ENCODE measurements around the gene ST6GAL1.

Gene ST6GAL1

DNA sequence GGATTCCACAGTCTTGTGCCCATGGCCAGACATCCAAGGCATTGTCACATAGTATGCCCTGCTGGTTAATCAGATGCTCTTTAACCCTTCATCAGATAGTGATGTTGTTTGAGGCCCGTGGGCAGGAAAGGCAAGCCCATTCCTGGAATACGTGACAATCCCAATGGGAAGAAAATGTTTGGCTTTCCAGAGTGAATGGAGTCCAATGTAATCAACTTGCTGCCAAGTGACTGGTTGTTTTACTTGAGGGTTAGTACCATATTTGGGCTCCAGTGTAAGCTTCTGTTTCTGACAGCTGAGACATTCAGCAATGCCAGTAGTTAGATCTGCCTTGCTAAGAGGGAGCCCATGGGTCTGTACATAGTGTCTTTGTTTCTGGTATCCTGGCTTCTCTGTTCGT lies 177.7 kb downstream of the ST6GAL1 start:
- Histone ChIP-seq H3K4me3 (ENCODE audit: low read depth in 1 of 2, low read length in 2 of 2) (no peak overlapping the region), H3K79me2 (ENCODE audit: insufficient read depth, low read length) (no peaks in the 10 kb centered on the region), H4K20me1 (ENCODE audit: insufficient read depth, low read length) (no peaks in the 10 kb centered on the region), H3K9me3 (ENCODE audit: insufficient read depth, low read length, severe bottlenecking) (no peaks in the 10 kb centered on the region), H3K27me3 (ENCODE audit: insufficient read depth, low read length, poor library complexity) (peaks cover 6% of the 10 kb centered on the region), H3K4me2 (ENCODE audit: insufficient read depth, low read length) (no peak overlapping the region), H3K36me3 (ENCODE audit: insufficient read depth, low read length) (no peaks in the 10 kb centered on the region), H2AFZ (ENCODE audit: low read depth, low read length) (no peak overlapping the region), H3K27ac (ENCODE audit: low read length) (no peak overlapping the region), H3K4me1 (ENCODE audit: insufficient read depth, low read length) (no peaks in the 10 kb centered on the region), H3K9ac (ENCODE audit: low read depth, low read length) (no peak overlapping the region)
- DNase-seq (no peak), ATAC-seq (ENCODE audit: insufficient read depth, low read depth) (no peak)
- no peak for TF ChIP-seq EZH2 (IDR thresholded peaks at IDR 0.05; ENCODE audit: borderline replicate concordance, low read depth, low read length, severe bottlenecking)
- TF ChIP-seq, protein P1, sequence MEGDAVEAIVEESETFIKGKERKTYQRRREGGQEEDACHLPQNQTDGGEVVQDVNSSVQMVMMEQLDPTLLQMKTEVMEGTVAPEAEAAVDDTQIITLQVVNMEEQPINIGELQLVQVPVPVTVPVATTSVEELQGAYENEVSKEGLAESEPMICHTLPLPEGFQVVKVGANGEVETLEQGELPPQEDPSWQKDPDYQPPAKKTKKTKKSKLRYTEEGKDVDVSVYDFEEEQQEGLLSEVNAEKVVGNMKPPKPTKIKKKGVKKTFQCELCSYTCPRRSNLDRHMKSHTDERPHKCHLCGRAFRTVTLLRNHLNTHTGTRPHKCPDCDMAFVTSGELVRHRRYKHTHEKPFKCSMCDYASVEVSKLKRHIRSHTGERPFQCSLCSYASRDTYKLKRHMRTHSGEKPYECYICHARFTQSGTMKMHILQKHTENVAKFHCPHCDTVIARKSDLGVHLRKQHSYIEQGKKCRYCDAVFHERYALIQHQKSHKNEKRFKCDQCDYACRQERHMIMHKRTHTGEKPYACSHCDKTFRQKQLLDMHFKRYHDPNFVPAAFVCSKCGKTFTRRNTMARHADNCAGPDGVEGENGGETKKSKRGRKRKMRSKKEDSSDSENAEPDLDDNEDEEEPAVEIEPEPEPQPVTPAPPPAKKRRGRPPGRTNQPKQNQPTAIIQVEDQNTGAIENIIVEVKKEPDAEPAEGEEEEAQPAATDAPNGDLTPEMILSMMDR (IDR thresholded peaks at IDR 0.05; ENCODE audit: borderline replicate concordance, extremely low read depth, low read length, poor library complexity, severe bottlenecking): no peak

DNA sequence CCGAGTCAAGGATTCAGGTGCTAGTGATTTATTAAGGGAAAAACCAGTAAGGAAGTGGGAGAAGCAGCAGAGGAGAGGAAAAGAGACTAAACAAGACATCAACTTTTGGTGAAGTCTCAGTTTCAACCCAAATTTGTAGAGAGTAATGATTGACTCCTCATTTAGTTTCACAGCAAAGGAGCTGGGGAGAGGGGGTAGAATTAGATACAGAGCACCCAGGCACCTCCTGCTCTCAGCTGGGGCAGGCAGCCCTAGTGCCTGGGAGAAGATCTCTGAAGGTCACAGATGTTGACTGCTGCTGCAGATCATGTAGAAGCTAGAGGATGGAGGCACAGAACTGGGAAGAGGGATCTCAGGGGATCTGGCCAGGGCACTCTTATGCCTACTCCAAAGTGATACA lies 179.8 kb downstream of the ST6GAL1 start:
- H4K20me1 ChIP-seq (ENCODE audit: insufficient read depth, low read length): no peaks in the 10 kb centered on the region
- no peak overlapping the region for H3K4me3 ChIP-seq (ENCODE audit: low read depth in 1 of 2, low read length in 2 of 2)
- no peak overlapping the region for H3K4me2 ChIP-seq (ENCODE audit: insufficient read depth, low read length)
- no peaks in the 10 kb centered on the region for H3K79me2 ChIP-seq (ENCODE audit: insufficient read depth, low read length)
- no peak for ATAC-seq (ENCODE audit: insufficient read depth, low read depth)
- TF ChIP-seq EZH2 (IDR thresholded peaks at IDR 0.05; ENCODE audit: borderline replicate concordance, low read depth, low read length, severe bottlenecking): no peak
- TF ChIP-seq, protein P1 (IDR thresholded peaks at IDR 0.05; ENCODE audit: borderline replicate concordance, extremely low read depth, low read length, poor library complexity, severe bottlenecking): no peak
- no peak overlapping the region for H2AFZ ChIP-seq (ENCODE audit: low read depth, low read length)
- DNase-seq: no peak
- H3K9ac ChIP-seq (ENCODE audit: low read depth, low read length): no peak overlapping the region
- H3K27me3 ChIP-seq (ENCODE audit: insufficient read depth, low read length, poor library complexity): peaks cover 6% of the 10 kb centered on the region
- H3K9me3 ChIP-seq (ENCODE audit: insufficient read depth, low read length, severe bottlenecking): no peaks in the 10 kb centered on the region
- H3K4me1 ChIP-seq (ENCODE audit: insufficient read depth, low read length): no peaks in the 10 kb centered on the region
- no peak overlapping the region for H3K27ac ChIP-seq (ENCODE audit: low read length)
- H3K36me3 ChIP-seq (ENCODE audit: insufficient read depth, low read length): no peaks in the 10 kb centered on the region

DNA sequence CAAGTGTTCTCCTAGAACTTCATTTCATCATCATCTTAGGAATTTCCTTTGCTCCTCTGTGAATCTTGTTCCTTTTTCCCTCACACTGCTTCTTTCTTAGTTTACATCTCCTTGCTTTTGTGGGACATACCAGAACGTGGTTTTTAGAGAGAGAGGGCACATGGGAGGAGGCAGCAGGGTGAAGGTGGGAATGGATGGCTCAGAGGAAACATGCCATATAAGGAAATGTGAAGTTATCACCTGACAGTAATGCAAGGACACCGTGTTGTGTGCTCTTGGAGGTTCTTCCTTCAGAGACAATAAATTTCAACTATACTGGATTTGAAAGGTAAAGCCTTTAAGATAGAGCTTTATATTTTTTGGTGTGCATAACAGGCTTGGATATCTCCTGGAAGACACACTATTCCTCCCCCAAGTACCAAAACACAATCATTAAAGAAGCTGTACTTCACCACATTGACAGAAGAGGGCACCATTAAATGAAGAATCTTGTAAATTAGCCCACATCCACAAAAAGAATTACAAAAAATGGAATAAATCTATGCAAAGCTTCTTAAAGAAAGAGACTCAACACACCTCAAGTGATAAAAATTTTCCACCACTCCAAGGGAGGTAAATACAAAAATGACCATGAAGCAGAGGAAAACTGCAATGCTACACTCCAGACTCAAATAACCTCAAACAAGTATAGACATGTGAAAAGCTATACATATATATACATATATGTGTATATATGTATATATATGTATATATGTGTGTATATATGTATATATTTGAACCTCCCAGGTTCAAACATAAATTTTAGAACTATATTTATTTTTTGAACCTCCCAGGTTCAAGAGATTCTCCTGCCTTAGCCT lies 182.8 kb downstream of the ST6GAL1 start:
- Histone ChIP-seq H3K4me2 (ENCODE audit: insufficient read depth, low read length) (no peak overlapping the region), H3K4me3 (ENCODE audit: low read depth in 1 of 2, low read length in 2 of 2) (no peak overlapping the region), H3K9ac (ENCODE audit: low read depth, low read length) (no peak overlapping the region), H3K27ac (ENCODE audit: low read length) (no peak overlapping the region), H2AFZ (ENCODE audit: low read depth, low read length) (no peak overlapping the region), H3K79me2 (ENCODE audit: insufficient read depth, low read length) (no peaks in the 10 kb centered on the region), H3K27me3 (ENCODE audit: insufficient read depth, low read length, poor library complexity) (peaks cover 8% of the 10 kb centered on the region), H3K36me3 (ENCODE audit: insufficient read depth, low read length) (no peaks in the 10 kb centered on the region), H3K9me3 (ENCODE audit: insufficient read depth, low read length, severe bottlenecking) (no peaks in the 10 kb centered on the region), H4K20me1 (ENCODE audit: insufficient read depth, low read length) (no peaks in the 10 kb centered on the region), H3K4me1 (ENCODE audit: insufficient read depth, low read length) (no peaks in the 10 kb centered on the region)
- no peak for ATAC-seq (ENCODE audit: insufficient read depth, low read depth)
- DNase-seq: no peak
- TF ChIP-seq, protein P1 (IDR thresholded peaks at IDR 0.05; ENCODE audit: borderline replicate concordance, extremely low read depth, low read length, poor library complexity, severe bottlenecking): peak; percentile 69
- no peak for TF ChIP-seq EZH2 (IDR thresholded peaks at IDR 0.05; ENCODE audit: borderline replicate concordance, low read depth, low read length, severe bottlenecking)

Measured in DND-41 (cell line).